K562 (cell line): ENCODE data around the gene OR2V1. TPM values are rescaled to one million over a fixed set of nuclear protein-coding genes. Genes with fewer than 3 reads are reported as not detected.

ENCODE experiments used
- HDAC6 ChIP-seq: IDR thresholded peaks from 2 replicates; pipeline ENCODE4 v1.6.1; 2012; ENCODE audit warnings: low read depth, mild to moderate bottlenecking, control low read depth, inconsistent platforms, low read length, moderate library complexity
- ILK ChIP-seq: fragments of 450-650 bp; IDR thresholded peaks from 2 replicates; pipeline ENCODE4 v1.6.1; 2016; ENCODE audit warnings: missing genetic modification characterization, low read depth, mild to moderate bottlenecking, missing compliant biosample characterization, moderate library complexity, borderline replicate concordance
- MGA ChIP-seq: fragments of 450-650 bp; IDR thresholded peaks from 2 replicates; pipeline ENCODE4 v1.6.1; 2016; ENCODE audit warnings: mild to moderate bottlenecking, moderate library complexity
- ZNF134 ChIP-seq: fragments of 250-450 bp; sonication (Bioruptor Pico); conservative IDR thresholded peaks from 2 replicates; pipeline ENCODE4 v1.4.0; 2020
- ZNF165 ChIP-seq: fragments of 250-450 bp; sonication (Bioruptor Pico); IDR thresholded peaks from 2 replicates; pipeline ENCODE4 v1.4.0; 2020; ENCODE audit warnings: borderline replicate concordance
- ZNF707 ChIP-seq: fragments of 250-450 bp; sonication (Bioruptor Pico); conservative IDR thresholded peaks from 2 replicates; pipeline ENCODE4 v1.8.0; 2022; ENCODE audit warnings: inconsistent platforms, mild to moderate bottlenecking, moderate library complexity
- polyA plus RNA-seq, 8 experiments: library from polyadenylated mRNA; depleted of rRNA in 4 of 8; stranded (reverse) in 5 of 8; unstranded in 3 of 8; fragments of >200 nt; fragmentation: Nextera tagmentation in 2 of 8; fragmentation: Illumina TruSeq in 1 of 8; extraction: Ambion mirVana in 2 of 8; extraction: Trizol in 1 of 8; gene quantifications; 2 replicates each; pipeline versions ENCODE4 v1.2.1 to v1.2.3, GENCODE V29; 2011 to 2014; ENCODE audit warnings: inconsistent platforms in 1 of 8, missing spikeins in 1 of 8
- total RNA-seq, 7 experiments: library from RNA; depleted of rRNA in 6 of 7; stranded (reverse); fragments of >200 nt in 6 of 7; fragmentation: Illumina TruSeq in 2 of 7; extraction: Trizol in 2 of 7; gene quantifications; 2 replicates each; pipeline versions ENCODE4 v1.2.1 to v1.2.3, GENCODE V29; 2011 to 2021; ENCODE audit warnings: low replicate concordance in 1 of 7
- TF ChIP-seq, protein P1 (sequence below), 2 experiments: IDR thresholded peaks; 2 replicates each; pipeline ENCODE4 v1.6.1; 2011; ENCODE audit warnings: borderline replicate concordance in 1 of 2, control low read depth in 1 of 2, low read depth in 1 of 2, low read length in 1 of 2, mild to moderate bottlenecking in 1 of 2, mixed read lengths in 1 of 2, moderate library complexity in 1 of 2; ENCODE audit not compliant: insufficient read depth in 1 of 2, insufficient read length in 1 of 2, poor library complexity in 1 of 2, severe bottlenecking in 1 of 2; ENCODE audit errors: extremely low read depth in 1 of 2

The OR2V1 gene
- total and polyA plus RNA-seq, 9 of the 15 experiments (the other 6 are each of a cell fraction or from before 2014, with no cell fraction given), result 0.04 to 0.28 (median 0.15) TPM; not detected in 5

GRCh38 chr5:181130832-181131496, at the start of gene OR2V1 (continued):
- TF ChIP-seq ZNF707 (no peak), HDAC6 (no peak), MGA (peak; percentile 80), ZNF134 (no peak), ZNF165 (CRISPR knock-in tag) (no peak), ILK (no peak)
- TF ChIP-seq, protein P1, sequence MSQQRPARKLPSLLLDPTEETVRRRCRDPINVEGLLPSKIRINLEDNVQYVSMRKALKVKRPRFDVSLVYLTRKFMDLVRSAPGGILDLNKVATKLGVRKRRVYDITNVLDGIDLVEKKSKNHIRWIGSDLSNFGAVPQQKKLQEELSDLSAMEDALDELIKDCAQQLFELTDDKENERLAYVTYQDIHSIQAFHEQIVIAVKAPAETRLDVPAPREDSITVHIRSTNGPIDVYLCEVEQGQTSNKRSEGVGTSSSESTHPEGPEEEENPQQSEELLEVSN (IDR thresholded peaks at IDR 0.05; ENCODE audit: borderline replicate concordance in 1 of 2, extremely low read depth in 1 of 2, insufficient read depth in 1 of 2, insufficient read length in 1 of 2, low read depth in 1 of 2, low read length in 1 of 2, poor library complexity in 1 of 2, severe bottlenecking in 1 of 2), result peak in 1 of 2 experiments; percentile 27
